HCT116 (cell line): ENCODE results near the gene CASTOR1.

Experiments
- CBX3 ChIP-seq: IDR thresholded peaks from 2 replicates; pipeline ENCODE4 v1.6.1; 2012; ENCODE audit warnings: low read depth
- EZH2phosphoT487 ChIP-seq: fragments of 200-600 bp; IDR thresholded peaks from 2 replicates; pipeline ENCODE4 v1.6.1; 2018; ENCODE audit warnings: antibody characterized with exemption, borderline replicate concordance
- JUND ChIP-seq: IDR thresholded peaks from 2 replicates; pipeline ENCODE4 v1.6.1; 2012
- MAX ChIP-seq: IDR thresholded peaks from 2 replicates; pipeline ENCODE4 v1.6.1; 2012
- POLR2A ChIP-seq: IDR thresholded peaks from 2 replicates; pipeline ENCODE4 v1.7.0; 2011; ENCODE audit warnings: borderline replicate concordance; ENCODE audit not compliant: insufficient read depth, insufficient read length; ENCODE audit errors: extremely low read depth
- POLR2AphosphoS5 ChIP-seq: IDR thresholded peaks from 2 replicates; pipeline ENCODE4 v1.6.1; 2011; ENCODE audit warnings: mild to moderate bottlenecking, low read depth, low read length, moderate library complexity
- RAD21 ChIP-seq: IDR thresholded peaks from 2 replicates; pipeline ENCODE4 v1.6.1; 2012; ENCODE audit warnings: low read depth, mild to moderate bottlenecking
- SIN3A ChIP-seq: IDR thresholded peaks from 2 replicates; pipeline ENCODE4 v1.6.1; 2012; ENCODE audit warnings: low read depth
- ZNF274 ChIP-seq: fragments of 200-500 bp; sonication (Bioruptor generic); IDR thresholded peaks from 2 replicates; pipeline ENCODE4 v1.6.1; 2014; ENCODE audit warnings: mild to moderate bottlenecking, low read depth, low read length, inconsistent platforms
- TF ChIP-seq, protein P1 (sequence below), 3 experiments: fragments of 200-600 bp in 1 of 3; sonication (generic) in 1 of 3; IDR thresholded peaks in 2 of 3; conservative IDR thresholded peaks in 1 of 3; 2 replicates each; pipeline ENCODE4 v1.5.1; 2012 to 2017; ENCODE audit warnings: low read depth in 2 of 3, low read length in 2 of 3, antibody characterized with exemption in 1 of 3, borderline replicate concordance in 1 of 3, control low read depth in 1 of 3, mild to moderate bottlenecking in 1 of 3, mixed read lengths in 1 of 3, mixed run types in 1 of 3, moderate library complexity in 1 of 3; ENCODE audit not compliant: insufficient read depth in 1 of 3

- TF ChIP-seq POLR2AphosphoS5, result no peak
- TF ChIP-seq, protein P1, sequence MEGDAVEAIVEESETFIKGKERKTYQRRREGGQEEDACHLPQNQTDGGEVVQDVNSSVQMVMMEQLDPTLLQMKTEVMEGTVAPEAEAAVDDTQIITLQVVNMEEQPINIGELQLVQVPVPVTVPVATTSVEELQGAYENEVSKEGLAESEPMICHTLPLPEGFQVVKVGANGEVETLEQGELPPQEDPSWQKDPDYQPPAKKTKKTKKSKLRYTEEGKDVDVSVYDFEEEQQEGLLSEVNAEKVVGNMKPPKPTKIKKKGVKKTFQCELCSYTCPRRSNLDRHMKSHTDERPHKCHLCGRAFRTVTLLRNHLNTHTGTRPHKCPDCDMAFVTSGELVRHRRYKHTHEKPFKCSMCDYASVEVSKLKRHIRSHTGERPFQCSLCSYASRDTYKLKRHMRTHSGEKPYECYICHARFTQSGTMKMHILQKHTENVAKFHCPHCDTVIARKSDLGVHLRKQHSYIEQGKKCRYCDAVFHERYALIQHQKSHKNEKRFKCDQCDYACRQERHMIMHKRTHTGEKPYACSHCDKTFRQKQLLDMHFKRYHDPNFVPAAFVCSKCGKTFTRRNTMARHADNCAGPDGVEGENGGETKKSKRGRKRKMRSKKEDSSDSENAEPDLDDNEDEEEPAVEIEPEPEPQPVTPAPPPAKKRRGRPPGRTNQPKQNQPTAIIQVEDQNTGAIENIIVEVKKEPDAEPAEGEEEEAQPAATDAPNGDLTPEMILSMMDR (IDR thresholded peaks at IDR 0.05 in 2 of 3, conservative IDR thresholded peaks at IDR 0.05 in 1 of 3; ENCODE audit: borderline replicate concordance in 1 of 3, insufficient read depth in 1 of 3, low read depth in 2 of 3, low read length in 2 of 3), result no peak
- TF ChIP-seq ZNF274, result no peak
- TF ChIP-seq MAX, result no peak
- TF ChIP-seq JUND, result no peak
- TF ChIP-seq POLR2A, result no peak
- TF ChIP-seq RAD21, result no peak
- TF ChIP-seq SIN3A, result no peak
- no peak for TF ChIP-seq CBX3
- no peak for TF ChIP-seq EZH2phosphoT487
Measured at GRCh38 chr22:30297276-30297990, 8.1 kb upstream of the CASTOR1 start.
